Thyroid gland (tissue), 4 donors: ENCODE data around the gene SLC22A5.

Source experiments
- CTCF ChIP-seq, 6 experiments: fragments of 200-600 bp in 3 of 6; fragments of 450-650 bp in 3 of 6; sonication (generic) in 3 of 6; IDR thresholded peaks; one replicate each; pipeline ENCODE4 v1.5.1; 2016 to 2019; ENCODE audit warnings: antibody characterized with exemption in 6 of 6, mild to moderate bottlenecking in 2 of 6, inconsistent platforms in 1 of 6, moderate library complexity in 1 of 6
- POLR2A ChIP-seq, 2 donors: fragments of 450-650 bp; IDR thresholded peaks; one replicate each; pipeline ENCODE4 v1.6.1; 2017; ENCODE audit warnings: antibody characterized with exemption in 2 of 2, mild to moderate bottlenecking in 2 of 2, moderate library complexity in 1 of 2

GRCh38 chr5:132389051-132389331 lies 19.5 kb downstream of the SLC22A5 start:
- TF ChIP-seq POLR2A (IDR thresholded peaks at IDR 0.05) (no peak), CTCF (IDR thresholded peaks at IDR 0.05) (no peak)
